HCT116 (cell line): ENCODE data around the gene NENF. TPM values are rescaled to one million over a fixed set of nuclear protein-coding genes. Genes with fewer than 3 reads are reported as not detected.

Experiments
- ATAC-seq: fragments of 200-7000 bp; cut with Tn5 transposase; 2 replicates; pipeline ENCODE4 v1.9.1; 2020; ENCODE audit warnings: mild to moderate bottlenecking, moderate library complexity
- BruUV-seq: library from RNA; stranded (reverse); fragments of 400-500 nt; replicated peaks from 2 replicates; lab custom pipeline; 2021; lab: Mats Ljungman, UMichigan
- CTCF ChIA-PET: fragments of 300-600 bp; sonication (Branson Sonifier 250); formaldehyde crosslinking; loops from one replicate; lab custom pipeline; 2021; ENCODE audit warnings: antibody characterized with exemption; lab: Charles Lee
- POLR2A ChIA-PET: fragments of 300-600, 350-600 bp; sonication (Branson Sonifier 250); formaldehyde crosslinking; loops from one replicate; lab custom pipeline; 2021; ENCODE audit warnings: antibody characterized with exemption; lab: Charles Lee
- RAD21 ChIA-PET, 2 experiments: fragments of 300-600 bp; sonication (Branson Sonifier 250); formaldehyde crosslinking; loops; one replicate each; lab custom pipeline; 2023; ENCODE audit warnings: low total read pairs in 2 of 2; ENCODE audit not compliant: uncharacterized antibody in 2 of 2, unreplicated experiment in 2 of 2, low non-redundant PET in 1 of 2; lab: Charles Lee
- DNase-seq: peaks from one replicate; pipeline ENCODE4 v3.0.0-alpha.2; 2010; ENCODE audit warnings: low read depth, low spot score
- H2AFZ ChIP-seq: fragments of 200-600 bp; shearing (Covaris generic), sonication (generic); 2 replicates; pipeline ENCODE4 v1.6.1; 2017; ENCODE audit warnings: low read depth, mixed run types, mixed read lengths, antibody characterized with exemption, low read length; ENCODE audit not compliant: poor library complexity, severe bottlenecking
- H3K27ac ChIP-seq: 2 replicates; pipeline ENCODE4 v1.5.1; 2012; ENCODE audit warnings: low read depth, low read length
- H3K27me3 ChIP-seq: fragments of 200-600 bp; sonication (generic); 2 replicates; pipeline ENCODE4 v1.6.1; 2016; ENCODE audit warnings: mixed run types, low read length, mixed read lengths; ENCODE audit not compliant: insufficient read depth
- H3K36me3 ChIP-seq, 2 experiments: fragments of 200-500 bp in 1 of 2; fragments of 200-600 bp in 1 of 2; sonication (Bioruptor generic) in 1 of 2; sonication (generic) in 1 of 2; 2 replicates each; pipeline versions ENCODE4 v1.5.1 to v1.6.1; 2014 to 2016; ENCODE audit warnings: low read length in 2 of 2, inconsistent platforms in 1 of 2, mixed read lengths in 1 of 2, mixed run types in 1 of 2; ENCODE audit not compliant: insufficient read depth in 2 of 2, control insufficient read depth in 1 of 2
- H3K4me1 ChIP-seq, 2 experiments: fragments of 200-600 bp in 1 of 2; sonication (generic) in 1 of 2; 2 replicates each; pipeline versions ENCODE4 v1.5.1 to v1.6.1; 2012 to 2017; ENCODE audit warnings: low read length in 2 of 2, inconsistent platforms in 1 of 2, mild to moderate bottlenecking in 1 of 2, mixed read lengths in 1 of 2, mixed run types in 1 of 2, moderate library complexity in 1 of 2; ENCODE audit not compliant: insufficient read depth in 2 of 2, control insufficient read depth in 1 of 2
- H3K4me2 ChIP-seq: fragments of 200-600 bp; sonication (generic); 2 replicates; pipeline ENCODE4 v1.6.1; 2017; ENCODE audit warnings: mixed run types, low read length, mixed read lengths
- H3K4me3 ChIP-seq, 2 experiments: fragments of 200-600 bp in 1 of 2; sonication (generic) in 1 of 2; replicated peaks in 1 of 2; 2 replicates each; pipeline ENCODE4 v1.5.1; 2011 to 2016; ENCODE audit warnings: low read length in 2 of 2, control low read depth in 1 of 2, low read depth in 1 of 2, mild to moderate bottlenecking in 1 of 2, mixed read lengths in 1 of 2, mixed run types in 1 of 2
- H3K79me2 ChIP-seq: fragments of 200-600 bp; sonication (generic); 2 replicates; pipeline ENCODE4 v1.6.1; 2017; ENCODE audit warnings: mild to moderate bottlenecking, mixed run types, low read length, moderate library complexity, mixed read lengths; ENCODE audit not compliant: insufficient read depth
- H3K9ac ChIP-seq: fragments of 200-600 bp; sonication (generic); 2 replicates; pipeline ENCODE4 v1.6.1; 2016; ENCODE audit warnings: low read length, mixed read lengths
- H3K9me2 ChIP-seq: fragments of 200-600 bp; sonication (generic), shearing (Covaris generic); 2 replicates; pipeline ENCODE4 v1.6.1; 2017; ENCODE audit warnings: mixed run types, mild to moderate bottlenecking, moderate library complexity; ENCODE audit not compliant: insufficient read depth
- H3K9me3 ChIP-seq, 2 experiments: fragments of 200-500 bp in 1 of 2; fragments of 200-600 bp in 1 of 2; sonication (Bioruptor generic) in 1 of 2; sonication (generic) in 1 of 2; 2 replicates each; pipeline ENCODE4 v1.6.1; 2014 to 2017; ENCODE audit warnings: low read length in 2 of 2, mixed read lengths in 2 of 2, inconsistent platforms in 1 of 2, low read depth in 1 of 2, mild to moderate bottlenecking in 1 of 2, mixed run types in 1 of 2, moderate library complexity in 1 of 2; ENCODE audit not compliant: control insufficient read depth in 1 of 2, insufficient read depth in 1 of 2
- H4K20me1 ChIP-seq: fragments of 200-600 bp; sonication (generic), shearing (Covaris generic); 2 replicates; pipeline ENCODE4 v1.6.1; 2017; ENCODE audit warnings: mixed run types, mild to moderate bottlenecking, moderate library complexity; ENCODE audit not compliant: insufficient read depth
- CEBPB ChIP-seq: IDR thresholded peaks from 2 replicates; pipeline ENCODE4 v1.6.1; 2012; ENCODE audit warnings: low read depth
- EGR1 ChIP-seq: IDR thresholded peaks from 2 replicates; pipeline ENCODE4 v1.6.1; 2012; ENCODE audit warnings: low read depth
- ELF1 ChIP-seq: IDR thresholded peaks from 2 replicates; pipeline ENCODE4 v1.6.1; 2012; ENCODE audit warnings: low read depth, borderline replicate concordance
- EZH2phosphoT487 ChIP-seq: fragments of 200-600 bp; IDR thresholded peaks from 2 replicates; pipeline ENCODE4 v1.6.1; 2018; ENCODE audit warnings: antibody characterized with exemption, borderline replicate concordance
- FOSL1 ChIP-seq: IDR thresholded peaks from 2 replicates; pipeline ENCODE4 v1.6.1; 2012; ENCODE audit warnings: low read depth
- JUND ChIP-seq: IDR thresholded peaks from 2 replicates; pipeline ENCODE4 v1.6.1; 2012
- POLR2A ChIP-seq: IDR thresholded peaks from 2 replicates; pipeline ENCODE4 v1.7.0; 2011; ENCODE audit warnings: borderline replicate concordance; ENCODE audit not compliant: insufficient read depth, insufficient read length; ENCODE audit errors: extremely low read depth
- RAD21 ChIP-seq: IDR thresholded peaks from 2 replicates; pipeline ENCODE4 v1.6.1; 2012; ENCODE audit warnings: low read depth, mild to moderate bottlenecking
- SIN3A ChIP-seq: IDR thresholded peaks from 2 replicates; pipeline ENCODE4 v1.6.1; 2012; ENCODE audit warnings: low read depth
- SP1 ChIP-seq: IDR thresholded peaks from 2 replicates; pipeline ENCODE4 v1.6.1; 2012; ENCODE audit warnings: low read depth
- SRF ChIP-seq: IDR thresholded peaks from 2 replicates; pipeline ENCODE4 v1.6.1; 2012; ENCODE audit warnings: low read depth
- YY1 ChIP-seq: IDR thresholded peaks from 2 replicates; pipeline ENCODE4 v1.6.1; 2011; ENCODE audit warnings: low read length, low read depth, moderate library complexity, mild to moderate bottlenecking; ENCODE audit not compliant: insufficient replicate concordance; ENCODE audit errors: extremely low read depth
- ZFX ChIP-seq: fragments of 450-650 bp; IDR thresholded peaks from 2 replicates; pipeline ENCODE4 v1.6.1; 2017
- intact Hi-C: fragments of 100-400 bp; cut with micrococcal nuclease; formaldehyde crosslinking; loops from 2 replicates; pipeline ENCODE4 v1.10.0; 2022
- total RNA-seq: library from RNA; stranded (reverse); gene quantifications from one replicate; pipeline ENCODE4 v1.2.1, GENCODE V29; 2021; ENCODE audit not compliant: unreplicated experiment
- TF ChIP-seq, protein P1 (sequence below): IDR thresholded peaks from 2 replicates; pipeline ENCODE4 v1.6.1; 2012
- TF ChIP-seq, protein P2 (sequence below): IDR thresholded peaks from 2 replicates; pipeline ENCODE4 v1.6.1; 2011; ENCODE audit warnings: mild to moderate bottlenecking, low read length, moderate library complexity; ENCODE audit not compliant: insufficient replicate concordance; ENCODE audit errors: extremely low read depth
- TF ChIP-seq, protein P3 (sequence below): IDR thresholded peaks from 2 replicates; pipeline ENCODE4 v1.6.1; 2012
- TF ChIP-seq, protein P4 (sequence below): IDR thresholded peaks from 2 replicates; pipeline ENCODE4 v1.6.1; 2012; ENCODE audit warnings: low read depth

NENF gene
- total RNA-seq, 1 experiment from 2014 or later: 78.4 TPM

DNA sequence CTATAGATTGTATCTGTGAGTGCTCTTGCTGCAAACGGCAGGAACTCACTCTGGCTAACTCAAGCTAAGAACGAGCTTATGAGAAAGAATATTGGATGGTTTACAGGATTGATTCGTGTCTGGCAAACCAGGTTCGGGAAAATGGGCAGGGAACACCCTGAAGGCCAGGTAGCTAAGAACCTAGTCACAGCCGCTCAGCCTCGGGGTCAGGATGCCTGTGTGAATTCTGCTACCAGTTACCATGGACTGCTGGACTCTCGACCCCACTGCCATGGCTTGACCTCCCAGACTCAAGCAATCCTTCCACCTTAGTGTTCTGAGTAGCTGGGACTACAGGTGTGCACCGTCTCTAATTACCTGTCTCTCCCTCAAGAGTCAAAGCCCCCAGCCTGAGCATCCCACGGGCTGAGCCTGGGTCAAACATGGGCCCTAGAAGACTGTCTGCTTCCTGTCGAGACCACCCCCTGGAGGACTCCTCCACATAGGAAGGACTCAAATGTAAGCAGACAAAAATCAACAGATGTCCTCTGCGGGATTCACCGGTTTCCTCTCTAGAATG is 45.8 kb downstream of the NENF start:
- POLR2A ChIA-PET: interaction anchor here (3.6 kb wide), 1 partner anchor 130 kb away, joined by 32 read pairs; the partner anchor contains the start of gene ATF3
- ATAC-seq: no peak
- Histone ChIP-seq H3K36me3 (no peaks in the 10 kb centered on the region), H3K27ac (no peak overlapping the region), H3K79me2 (no peaks in the 10 kb centered on the region), H3K9me2 (no peaks in the 10 kb centered on the region), H3K4me3 (no peak overlapping the region), H3K4me2 (no peak overlapping the region), H3K9ac (no peak overlapping the region), H3K9me3 (no peaks in the 10 kb centered on the region), H4K20me1 (no peaks in the 10 kb centered on the region), H3K4me1 (peaks cover 0 to 29% of the 10 kb centered on the region in 2 experiments; a peak in 2 of 4 replicates), H3K27me3 (no peaks in the 10 kb centered on the region), H2AFZ (no peak overlapping the region)
- TF ChIP-seq ELF1 (no peak), YY1 (no peak), JUND (no peak), FOSL1 (no peak), EGR1 (no peak), SIN3A (no peak), CEBPB (no peak), SP1 (no peak), EZH2phosphoT487 (no peak), RAD21 (no peak), POLR2A (no peak), ZFX (no peak), SRF (no peak)
- TF ChIP-seq, protein P1, sequence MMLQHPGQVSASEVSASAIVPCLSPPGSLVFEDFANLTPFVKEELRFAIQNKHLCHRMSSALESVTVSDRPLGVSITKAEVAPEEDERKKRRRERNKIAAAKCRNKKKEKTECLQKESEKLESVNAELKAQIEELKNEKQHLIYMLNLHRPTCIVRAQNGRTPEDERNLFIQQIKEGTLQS: no peak
- TF ChIP-seq, protein P2, sequence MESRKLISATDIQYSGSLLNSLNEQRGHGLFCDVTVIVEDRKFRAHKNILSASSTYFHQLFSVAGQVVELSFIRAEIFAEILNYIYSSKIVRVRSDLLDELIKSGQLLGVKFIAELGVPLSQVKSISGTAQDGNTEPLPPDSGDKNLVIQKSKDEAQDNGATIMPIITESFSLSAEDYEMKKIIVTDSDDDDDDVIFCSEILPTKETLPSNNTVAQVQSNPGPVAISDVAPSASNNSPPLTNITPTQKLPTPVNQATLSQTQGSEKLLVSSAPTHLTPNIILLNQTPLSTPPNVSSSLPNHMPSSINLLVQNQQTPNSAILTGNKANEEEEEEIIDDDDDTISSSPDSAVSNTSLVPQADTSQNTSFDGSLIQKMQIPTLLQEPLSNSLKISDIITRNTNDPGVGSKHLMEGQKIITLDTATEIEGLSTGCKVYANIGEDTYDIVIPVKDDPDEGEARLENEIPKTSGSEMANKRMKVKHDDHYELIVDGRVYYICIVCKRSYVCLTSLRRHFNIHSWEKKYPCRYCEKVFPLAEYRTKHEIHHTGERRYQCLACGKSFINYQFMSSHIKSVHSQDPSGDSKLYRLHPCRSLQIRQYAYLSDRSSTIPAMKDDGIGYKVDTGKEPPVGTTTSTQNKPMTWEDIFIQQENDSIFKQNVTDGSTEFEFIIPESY: no peak
- TF ChIP-seq, protein P3, sequence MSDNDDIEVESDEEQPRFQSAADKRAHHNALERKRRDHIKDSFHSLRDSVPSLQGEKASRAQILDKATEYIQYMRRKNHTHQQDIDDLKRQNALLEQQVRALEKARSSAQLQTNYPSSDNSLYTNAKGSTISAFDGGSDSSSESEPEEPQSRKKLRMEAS: no peak
- TF ChIP-seq, protein P4, sequence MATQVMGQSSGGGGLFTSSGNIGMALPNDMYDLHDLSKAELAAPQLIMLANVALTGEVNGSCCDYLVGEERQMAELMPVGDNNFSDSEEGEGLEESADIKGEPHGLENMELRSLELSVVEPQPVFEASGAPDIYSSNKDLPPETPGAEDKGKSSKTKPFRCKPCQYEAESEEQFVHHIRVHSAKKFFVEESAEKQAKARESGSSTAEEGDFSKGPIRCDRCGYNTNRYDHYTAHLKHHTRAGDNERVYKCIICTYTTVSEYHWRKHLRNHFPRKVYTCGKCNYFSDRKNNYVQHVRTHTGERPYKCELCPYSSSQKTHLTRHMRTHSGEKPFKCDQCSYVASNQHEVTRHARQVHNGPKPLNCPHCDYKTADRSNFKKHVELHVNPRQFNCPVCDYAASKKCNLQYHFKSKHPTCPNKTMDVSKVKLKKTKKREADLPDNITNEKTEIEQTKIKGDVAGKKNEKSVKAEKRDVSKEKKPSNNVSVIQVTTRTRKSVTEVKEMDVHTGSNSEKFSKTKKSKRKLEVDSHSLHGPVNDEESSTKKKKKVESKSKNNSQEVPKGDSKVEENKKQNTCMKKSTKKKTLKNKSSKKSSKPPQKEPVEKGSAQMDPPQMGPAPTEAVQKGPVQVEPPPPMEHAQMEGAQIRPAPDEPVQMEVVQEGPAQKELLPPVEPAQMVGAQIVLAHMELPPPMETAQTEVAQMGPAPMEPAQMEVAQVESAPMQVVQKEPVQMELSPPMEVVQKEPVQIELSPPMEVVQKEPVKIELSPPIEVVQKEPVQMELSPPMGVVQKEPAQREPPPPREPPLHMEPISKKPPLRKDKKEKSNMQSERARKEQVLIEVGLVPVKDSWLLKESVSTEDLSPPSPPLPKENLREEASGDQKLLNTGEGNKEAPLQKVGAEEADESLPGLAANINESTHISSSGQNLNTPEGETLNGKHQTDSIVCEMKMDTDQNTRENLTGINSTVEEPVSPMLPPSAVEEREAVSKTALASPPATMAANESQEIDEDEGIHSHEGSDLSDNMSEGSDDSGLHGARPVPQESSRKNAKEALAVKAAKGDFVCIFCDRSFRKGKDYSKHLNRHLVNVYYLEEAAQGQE: no peak
- DNase-seq: no peak
- no TSS peak for BruUV-seq
- RAD21 ChIA-PET: interaction anchor here in 1 of 2 experiments (1.3 kb wide), 1 partner anchor 35 kb away, joined by 4 read pairs; no protein-coding TSS in a partner anchor
- CTCF ChIA-PET: interaction anchor here (2.3 to 2.6 kb wide), 2 partner anchors 23 to 130 kb away, joined by 8 to 24 read pairs; partner anchors contain the start of gene ATF3
- intact Hi-C loops: no loop called here
